Neuronal stem cell (in vitro differentiated cells): ENCODE measurements around the gene DAPK2.

Source experiments
- DNase-seq: peaks from one replicate; pipeline ENCODE4 v3.0.0-alpha.2; 2013; ENCODE audit warnings: low spot score
- H2AFZ ChIP-seq: one replicate; pipeline ENCODE4 v1.6.1; 2013; ENCODE audit warnings: mild to moderate bottlenecking, low read length, inconsistent platforms
- H2AK5ac ChIP-seq: 2 replicates; pipeline ENCODE4 v1.6.1; 2013; ENCODE audit warnings: low read depth, mild to moderate bottlenecking, inconsistent platforms, low read length, moderate library complexity, mixed read lengths
- H2BK120ac ChIP-seq: 2 replicates; pipeline ENCODE4 v1.6.1; 2013; ENCODE audit warnings: low read depth, mild to moderate bottlenecking, inconsistent platforms, low read length, moderate library complexity, mixed read lengths
- H2BK12ac ChIP-seq: one replicate; pipeline ENCODE4 v1.6.1; 2013; ENCODE audit warnings: low read length, inconsistent platforms
- H2BK15ac ChIP-seq: 2 replicates; pipeline ENCODE4 v1.6.1; 2013; ENCODE audit warnings: mild to moderate bottlenecking, low read length, inconsistent platforms, mixed read lengths
- H2BK5ac ChIP-seq: one replicate; pipeline ENCODE4 v1.6.1; 2013; ENCODE audit warnings: inconsistent platforms, mild to moderate bottlenecking, low read length, moderate library complexity
- H3K14ac ChIP-seq: one replicate; pipeline ENCODE4 v1.6.1; 2013; ENCODE audit warnings: low read length, inconsistent platforms
- H3K18ac ChIP-seq: 2 replicates; pipeline ENCODE4 v1.6.1; 2013; ENCODE audit warnings: low read length, inconsistent platforms
- H3K23ac ChIP-seq: 2 replicates; pipeline ENCODE4 v1.6.1; 2013; ENCODE audit warnings: low read depth, mild to moderate bottlenecking, mixed read lengths, low read length, inconsistent platforms; ENCODE audit not compliant: poor library complexity
- H3K27ac ChIP-seq: replicated peaks from 3 replicates; pipeline ENCODE4 v1.5.1; 2013; ENCODE audit warnings: low read length, inconsistent platforms
- H3K27me3 ChIP-seq, 3 experiments: 2 replicates each; pipeline ENCODE4 v1.6.1; 2013; ENCODE audit warnings: low read length in 3 of 3, mild to moderate bottlenecking in 2 of 3, inconsistent platforms in 1 of 3, low read depth in 1 of 3, mixed read lengths in 1 of 3, moderate library complexity in 1 of 3; ENCODE audit not compliant: control insufficient read depth in 3 of 3, insufficient read depth in 3 of 3
- H3K36me3 ChIP-seq, 2 donors: replicated peaks in 1 of 2; 2 replicates each; pipeline ENCODE4 v1.6.1; 2013; ENCODE audit warnings: low read length in 2 of 2; ENCODE audit not compliant: control insufficient read depth in 2 of 2, insufficient read depth in 2 of 2
- H3K4ac ChIP-seq: 2 replicates; pipeline ENCODE4 v1.6.1; 2013; ENCODE audit warnings: inconsistent platforms, mild to moderate bottlenecking, low read length, moderate library complexity
- H3K4me1 ChIP-seq, 2 donors: 1 replicate in 1 of 2; 2 replicates in 1 of 2; pipeline ENCODE4 v1.6.1; 2013; ENCODE audit warnings: low read length in 2 of 2, low read depth in 1 of 2; ENCODE audit not compliant: control insufficient read depth in 2 of 2, insufficient read depth in 1 of 2
- H3K4me2 ChIP-seq: one replicate; pipeline ENCODE4 v1.6.1; 2013; ENCODE audit warnings: mild to moderate bottlenecking, low read length, inconsistent platforms; ENCODE audit not compliant: insufficient read depth, poor library complexity, severe bottlenecking
- H3K4me3 ChIP-seq, 2 donors: 2 replicates each; pipeline ENCODE4 v1.5.1; 2013; ENCODE audit warnings: low read length in 2 of 2, mild to moderate bottlenecking in 2 of 2, inconsistent platforms in 1 of 2, moderate library complexity in 1 of 2
- H3K79me1 ChIP-seq: one replicate; pipeline ENCODE4 v1.6.1; 2013; ENCODE audit warnings: low read depth, mild to moderate bottlenecking, inconsistent platforms, low read length, moderate library complexity
- H3K9ac ChIP-seq: one replicate; pipeline ENCODE4 v1.6.1; 2013; ENCODE audit warnings: mild to moderate bottlenecking, low read depth, low read length, inconsistent platforms; ENCODE audit not compliant: poor library complexity
- H3K9me3 ChIP-seq, 2 donors: replicated peaks in 1 of 2; 2 replicates each; pipeline versions ENCODE3 to v1.6.1; 2013; ENCODE audit warnings: low read length in 2 of 2, mild to moderate bottlenecking in 2 of 2, inconsistent platforms in 1 of 2, low read depth in 1 of 2, mixed read lengths in 1 of 2, moderate library complexity in 1 of 2; ENCODE audit not compliant: control insufficient read depth in 2 of 2, insufficient read depth in 1 of 2
- H4K8ac ChIP-seq: one replicate; pipeline ENCODE4 v1.6.1; 2013; ENCODE audit warnings: low read depth, mild to moderate bottlenecking, inconsistent platforms, low read length, moderate library complexity
- H4K91ac ChIP-seq: one replicate; pipeline ENCODE4 v1.6.1; 2013; ENCODE audit warnings: low read length, low read depth, mild to moderate bottlenecking, inconsistent platforms; ENCODE audit not compliant: poor library complexity
- WGBS, 2 donors: extraction: QIAGEN DNeasy Blood & Tissue Kit; methylation state at CpG; one replicate each; pipeline ENCODE4 v1.1.7; 2013; ENCODE audit warnings: missing lambda C conversion rate in 2 of 2, mixed read lengths in 1 of 2; ENCODE audit not compliant: insufficient read length in 2 of 2, insufficient replicate concordance in 1 of 2; ENCODE audit errors: extremely low coverage in 2 of 2; 5-methylcytosine and 5-hydroxymethylcytosine counted together

The DAPK2 gene

GRCh38 chr15:63999177-63999576 is 47.1 kb downstream of the DAPK2 start:
- Histone ChIP-seq H2BK5ac (no peak overlapping the region), H3K27ac (no peak overlapping the region), H4K8ac (no peak overlapping the region), H3K79me1 (no peaks in the 10 kb centered on the region), H4K91ac (no peak overlapping the region), H3K14ac (no peak overlapping the region), H2BK12ac (no peak overlapping the region), H3K4me3 (no peak overlapping the region), H3K4me1 (peaks cover 2 to 11% of the 10 kb centered on the region in 2 donors), H2BK15ac (no peak overlapping the region), H3K9ac (no peak overlapping the region), H3K23ac (no peak overlapping the region), H3K9me3 (no peaks in the 10 kb centered on the region), H3K18ac (no peak overlapping the region), H2AK5ac (no peak overlapping the region), H3K4me2 (no peak overlapping the region), H2AFZ (peak overlapping the region; percentile 31), H2BK120ac (no peak overlapping the region), H3K27me3 (no peaks in the 10 kb centered on the region), H3K4ac (no peak overlapping the region), H3K36me3 (no peaks in the 10 kb centered on the region)
- no CpG with 5 or more reads among the region's 3 CpGs for WGBS, 2 donors
- no peak for DNase-seq

GRCh38 chr15:63998489-63998888 is 47.8 kb downstream of the DAPK2 start:
- Histone ChIP-seq H4K91ac (no peak overlapping the region), H3K4me1 (peaks cover 2 to 11% of the 10 kb centered on the region in 2 donors), H4K8ac (no peak overlapping the region)

GRCh38 chr15:63997715-63998442 is 48.4 kb downstream of the DAPK2 start:
- no peak overlapping the region for H3K23ac ChIP-seq
- peak overlapping the region; percentile 9 for H3K14ac ChIP-seq
- no peak overlapping the region for H3K4me2 ChIP-seq
- H3K36me3 ChIP-seq: no peaks in the 10 kb centered on the region
- no peak overlapping the region for H3K4ac ChIP-seq
- no peak overlapping the region for H2BK120ac ChIP-seq
- H3K27me3 ChIP-seq: no peaks in the 10 kb centered on the region
- no peak overlapping the region for H3K27ac ChIP-seq
- H3K79me1 ChIP-seq: no peaks in the 10 kb centered on the region
- no peak overlapping the region for H3K18ac ChIP-seq
- no peaks in the 10 kb centered on the region for H3K9me3 ChIP-seq
- no peak overlapping the region for H2BK15ac ChIP-seq
- no peak overlapping the region for H4K8ac ChIP-seq
- WGBS, 2 donors: no CpG with 5 or more reads among the region's 4 CpGs
- H4K91ac ChIP-seq: no peak overlapping the region
- H3K4me1 ChIP-seq: peaks cover 2 to 11% of the 10 kb centered on the region in 2 donors
- no peak overlapping the region for H2BK5ac ChIP-seq
- no peak overlapping the region for H3K9ac ChIP-seq
- peak overlapping the region; percentile 31 for H2AFZ ChIP-seq
- H3K4me3 ChIP-seq: no peak overlapping the region
- no peak for DNase-seq
- H2AK5ac ChIP-seq: no peak overlapping the region
- H2BK12ac ChIP-seq: no peak overlapping the region

More at GRCh38 chr15:63998489-63998888, 47.8 kb downstream of the DAPK2 start:
- Histone ChIP-seq H3K4me3 (no peak overlapping the region), H3K23ac (no peak overlapping the region), H3K18ac (no peak overlapping the region), H3K4me2 (no peak overlapping the region), H3K27me3 (no peaks in the 10 kb centered on the region), H3K4ac (no peak overlapping the region), H3K36me3 (no peaks in the 10 kb centered on the region), H3K9me3 (no peaks in the 10 kb centered on the region), H2AK5ac (no peak overlapping the region), H3K79me1 (no peaks in the 10 kb centered on the region), H2BK120ac (no peak overlapping the region), H3K9ac (no peak overlapping the region), H3K27ac (no peak overlapping the region), H3K14ac (peak overlapping the region; percentile 9), H2BK12ac (no peak overlapping the region), H2BK15ac (no peak overlapping the region), H2AFZ (peak overlapping the region; percentile 31), H2BK5ac (no peak overlapping the region)
- no peak for DNase-seq
- no CpG with 5 or more reads among the region's 8 CpGs for WGBS, 2 donors

DNA sequence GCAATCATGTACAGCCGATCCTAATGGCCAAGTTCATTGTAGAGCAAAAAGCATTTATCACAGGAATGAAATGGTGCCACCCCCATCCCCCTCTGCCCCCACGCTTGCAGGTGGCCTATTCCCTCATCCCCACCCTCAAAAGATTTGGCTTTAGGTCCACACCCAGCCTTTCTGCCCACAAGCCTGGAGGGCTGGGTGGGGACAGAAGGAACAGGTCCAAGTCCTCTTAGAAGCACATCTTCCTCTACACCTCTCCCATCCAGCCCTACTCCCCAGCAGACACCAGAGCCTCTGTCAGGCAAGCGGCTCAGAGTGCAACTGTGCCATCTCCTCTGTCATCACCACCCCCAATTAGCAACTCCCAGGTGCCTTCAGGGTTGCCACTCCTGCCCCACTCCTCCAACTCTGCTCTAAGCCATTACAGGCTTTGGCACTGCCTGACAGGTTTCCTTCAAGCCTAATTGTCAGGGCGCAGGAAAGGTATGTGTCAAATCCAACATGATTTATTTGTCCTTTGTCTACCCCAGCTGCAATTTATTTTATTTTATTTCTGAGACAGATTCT is 49.4 kb downstream of the DAPK2 start:
- Histone ChIP-seq H3K27me3 (no peaks in the 10 kb centered on the region), H4K8ac (no peak overlapping the region), H3K9me3 (no peaks in the 10 kb centered on the region), H3K18ac (no peak overlapping the region), H3K4ac (no peak overlapping the region), H3K36me3 (no peaks in the 10 kb centered on the region), H2AFZ (no peak overlapping the region), H2AK5ac (no peak overlapping the region), H3K4me1 (peaks cover 2 to 11% of the 10 kb centered on the region in 2 donors), H3K79me1 (no peaks in the 10 kb centered on the region), H2BK12ac (no peak overlapping the region), H3K23ac (peak overlapping the region; percentile 75), H4K91ac (no peak overlapping the region), H3K27ac (no peak overlapping the region), H2BK15ac (no peak overlapping the region), H2BK120ac (no peak overlapping the region), H3K14ac (no peak overlapping the region), H3K4me2 (no peak overlapping the region), H3K4me3 (no peak overlapping the region), H2BK5ac (no peak overlapping the region), H3K9ac (no peak overlapping the region)
- DNase-seq: no peak
- no CpG with 5 or more reads among the region's 4 CpGs for WGBS, 2 donors
